HG03135 (cell line): ENCODE measurements around the gene NCAM2.

Experiments used
- ATAC-seq: cut with Tn5 transposase; IDR thresholded peaks from one replicate; pipeline ENCODE4 v1.9.1; 2021; ENCODE audit warnings: mild to moderate bottlenecking, moderate library complexity; ENCODE audit not compliant: unreplicated experiment

NCAM2 gene

GRCh38 chr21:21165063-21165645 lies 166.9 kb downstream of the NCAM2 start:
- no peak for ATAC-seq

GRCh38 chr21:21174676-21175075 lies 176.5 kb downstream of the NCAM2 start:
- ATAC-seq: no peak

DNA sequence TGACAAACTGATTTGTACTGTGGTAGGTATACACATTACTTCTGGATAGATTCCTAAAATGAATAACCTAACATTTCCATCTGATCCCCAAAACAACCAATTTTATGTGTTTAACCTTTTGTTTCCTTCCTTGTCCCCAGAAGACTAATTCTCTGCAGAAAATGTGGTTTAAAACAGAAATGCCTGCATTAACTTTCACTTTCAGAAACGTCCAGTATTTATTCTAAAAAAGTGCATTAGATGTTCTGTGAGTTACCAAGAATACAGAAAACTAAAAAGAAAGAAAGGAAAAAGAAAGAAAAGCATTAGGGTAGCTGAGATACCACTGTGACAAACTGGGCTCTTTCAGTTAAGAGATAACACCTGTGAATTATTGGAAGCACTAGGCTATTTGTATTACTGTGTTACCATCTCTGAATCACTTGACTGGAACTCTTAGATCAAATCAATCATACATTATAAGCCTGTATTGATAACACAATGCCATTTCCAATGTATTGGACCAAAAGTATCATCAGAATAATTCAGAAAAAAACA lies 177.7 kb downstream of the NCAM2 start:
- no peak for ATAC-seq

DNA sequence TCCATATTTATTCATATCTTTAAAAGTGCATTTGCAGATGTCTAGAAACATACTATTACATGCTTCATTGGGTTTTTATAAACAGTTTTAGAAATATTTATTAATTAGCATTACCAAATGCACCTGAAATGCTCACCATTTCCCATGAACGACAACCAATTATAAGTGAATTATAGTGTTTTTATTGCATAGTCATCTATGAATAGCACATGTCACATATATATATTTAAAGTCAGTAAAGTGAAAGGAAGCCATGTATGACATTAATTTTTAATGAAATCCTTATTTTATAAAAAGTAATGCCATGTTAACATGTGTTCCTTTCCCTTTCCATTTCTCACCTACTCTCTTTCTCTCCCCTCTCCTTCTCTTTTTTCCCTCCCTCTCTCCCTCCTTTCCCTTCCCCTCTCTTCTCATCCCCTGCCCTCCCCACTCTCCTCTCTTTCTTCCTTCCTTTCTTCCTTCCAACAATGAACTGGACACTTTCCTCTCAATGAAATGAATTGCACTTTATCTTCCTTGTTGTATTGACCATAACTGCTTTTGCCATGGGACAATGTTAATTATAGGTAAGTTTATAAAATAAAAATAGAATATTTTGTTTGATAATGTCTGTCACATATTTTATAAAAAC lies 179.3 kb downstream of the NCAM2 start:
- no peak for ATAC-seq

GRCh38 chr21:21179619-21180298 lies 181.6 kb downstream of the NCAM2 start:
- ATAC-seq: no peak

GRCh38 chr21:21182401-21183010 lies 184.3 kb downstream of the NCAM2 start:
- no peak for ATAC-seq

DNA sequence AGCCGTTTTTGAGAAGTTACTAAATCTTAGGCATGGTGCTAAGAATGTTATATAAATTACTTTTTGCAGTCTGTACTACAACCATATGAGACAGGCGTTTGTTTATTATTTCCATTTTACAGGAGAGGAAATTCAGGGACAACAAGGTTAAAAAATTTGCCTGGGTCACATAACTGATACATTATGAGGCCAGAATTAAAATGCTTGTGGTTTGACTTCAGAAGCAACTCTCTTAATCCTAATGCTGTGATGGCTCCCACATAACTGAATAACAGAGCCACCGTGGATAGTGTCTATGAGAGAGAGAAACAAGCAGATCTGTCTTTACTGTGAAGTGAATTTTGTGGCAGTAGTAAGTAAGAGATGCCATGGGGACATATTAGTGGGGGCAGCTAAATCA lies 184.9 kb downstream of the NCAM2 start:
- ATAC-seq: no peak

DNA sequence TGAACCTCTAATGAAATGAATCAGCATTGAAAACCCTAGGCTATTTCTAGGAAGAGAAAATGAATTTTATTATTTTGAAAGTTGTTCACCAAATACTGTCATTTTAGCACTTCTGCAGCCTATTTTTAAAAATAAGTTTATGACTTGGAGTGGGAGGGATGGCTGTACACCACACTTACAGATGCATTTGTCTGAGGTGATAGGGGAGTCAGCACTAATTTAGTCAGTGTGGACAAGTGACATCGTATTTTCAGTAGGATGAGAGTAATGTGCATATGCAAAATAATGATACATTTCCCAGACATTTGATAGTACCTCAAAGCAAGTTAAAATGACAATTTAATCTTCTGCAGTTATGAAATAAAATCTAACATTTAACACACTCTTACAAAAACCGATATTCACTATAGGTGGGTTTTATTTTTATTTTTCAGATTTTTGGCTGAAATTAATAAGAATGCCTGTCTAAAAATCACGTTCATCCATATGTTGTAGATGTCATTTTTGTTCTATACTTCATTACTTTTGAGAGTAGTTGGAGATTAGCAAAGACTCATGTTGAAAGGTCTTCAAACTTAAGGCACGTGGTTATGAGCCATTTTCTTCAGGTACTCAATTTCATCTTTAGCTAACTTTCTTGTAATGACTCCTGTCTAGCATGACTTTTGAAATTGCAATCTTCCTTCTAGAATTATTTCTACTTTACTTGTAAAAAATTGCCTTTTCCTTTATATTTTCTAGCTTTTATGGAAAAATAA lies 186.7 kb downstream of the NCAM2 start:
- ATAC-seq: no peak

- no peak for ATAC-seq
Measured at GRCh38 chr21:21187579-21187978, 189.4 kb downstream of the NCAM2 start.

- ATAC-seq: no peak
Measured at GRCh38 chr21:21188513-21189195, 190.4 kb downstream of the NCAM2 start.

DNA sequence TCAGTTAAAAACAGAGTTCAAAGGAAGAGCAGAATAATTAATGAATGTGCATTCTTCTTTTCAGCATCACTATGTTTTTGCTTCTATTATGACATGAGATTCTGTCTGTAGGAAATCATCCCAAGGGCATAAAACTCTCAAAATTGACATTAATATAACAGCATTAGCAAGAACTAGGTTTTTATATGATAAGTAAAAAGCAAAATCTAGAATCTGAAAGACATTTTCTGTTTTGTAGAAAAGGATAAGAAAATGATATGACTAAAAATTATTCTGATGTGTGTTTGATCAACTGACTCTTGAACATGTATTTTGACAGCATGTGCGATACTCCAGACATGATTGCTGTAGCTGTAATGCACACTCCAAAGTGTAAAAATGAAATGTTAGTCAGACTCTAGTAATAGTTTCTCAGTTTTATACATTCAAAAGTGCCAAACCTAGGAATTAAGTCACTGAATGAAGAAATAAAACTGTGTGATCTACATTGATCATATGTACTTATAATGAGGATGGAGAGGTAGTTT lies 197.3 kb downstream of the NCAM2 start:
- ATAC-seq: no peak

DNA sequence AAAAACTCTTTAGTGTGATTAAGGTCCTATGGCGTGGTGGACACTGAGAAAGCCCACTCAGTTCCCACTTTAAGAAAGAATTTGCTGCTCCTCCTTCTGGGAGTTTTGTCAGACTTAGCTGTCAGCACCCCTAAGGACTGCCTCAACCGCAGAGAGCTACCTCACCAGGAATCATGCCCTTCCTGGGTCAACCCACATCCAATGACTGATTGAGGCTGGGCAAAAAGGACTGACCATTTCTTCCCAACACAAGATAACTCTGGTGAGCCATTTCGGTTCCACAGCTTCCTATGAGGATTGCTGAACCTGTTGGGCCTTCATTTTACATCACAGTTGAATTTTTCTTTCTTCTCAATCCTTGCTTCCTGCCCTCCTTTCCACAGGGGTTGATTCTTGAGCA lies 197.9 kb downstream of the NCAM2 start:
- no peak for ATAC-seq

GRCh38 chr21:21196848-21197247 lies 198.6 kb downstream of the NCAM2 start:
- ATAC-seq: no peak

- no peak for ATAC-seq
Measured at GRCh38 chr21:21199342-21200102, 201.3 kb downstream of the NCAM2 start.

DNA sequence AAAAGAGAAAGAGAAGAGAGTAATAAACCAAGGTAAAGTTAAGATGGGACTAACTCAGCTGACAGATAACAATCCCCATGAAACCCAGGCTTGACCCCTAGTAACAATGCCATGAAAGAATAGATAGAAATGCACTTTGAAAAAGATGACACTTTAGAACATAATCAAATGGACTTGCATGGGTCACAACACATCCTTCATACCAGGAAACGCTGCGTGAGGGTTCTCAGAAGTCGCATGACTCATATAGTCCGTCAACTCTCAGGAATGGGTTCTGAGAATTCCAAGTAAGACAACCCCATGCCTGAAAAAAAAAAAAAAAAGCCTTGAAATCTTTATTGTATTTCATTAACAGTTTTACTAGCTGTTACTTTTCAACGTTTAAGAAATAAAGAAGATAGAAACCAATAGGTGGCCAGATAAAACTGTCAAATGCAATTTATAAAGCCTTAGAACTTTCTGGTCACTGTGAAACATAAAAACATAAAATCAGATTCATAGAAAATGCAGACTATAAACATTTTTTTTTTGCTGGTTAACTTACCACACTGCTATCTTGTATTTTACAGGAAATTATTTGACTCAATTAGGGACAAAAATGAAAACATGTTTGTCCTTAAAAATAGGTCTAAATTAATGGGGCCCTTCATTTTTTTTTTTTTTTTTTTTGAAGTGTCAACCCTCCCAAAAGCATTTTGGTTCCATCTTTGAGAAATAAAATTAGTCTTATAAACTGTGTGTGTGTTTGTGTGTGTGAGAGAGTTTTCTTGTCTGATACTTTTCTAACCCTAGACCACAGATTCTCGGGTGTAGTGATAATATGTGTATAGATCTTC lies 202.1 kb downstream of the NCAM2 start:
- no peak for ATAC-seq

DNA sequence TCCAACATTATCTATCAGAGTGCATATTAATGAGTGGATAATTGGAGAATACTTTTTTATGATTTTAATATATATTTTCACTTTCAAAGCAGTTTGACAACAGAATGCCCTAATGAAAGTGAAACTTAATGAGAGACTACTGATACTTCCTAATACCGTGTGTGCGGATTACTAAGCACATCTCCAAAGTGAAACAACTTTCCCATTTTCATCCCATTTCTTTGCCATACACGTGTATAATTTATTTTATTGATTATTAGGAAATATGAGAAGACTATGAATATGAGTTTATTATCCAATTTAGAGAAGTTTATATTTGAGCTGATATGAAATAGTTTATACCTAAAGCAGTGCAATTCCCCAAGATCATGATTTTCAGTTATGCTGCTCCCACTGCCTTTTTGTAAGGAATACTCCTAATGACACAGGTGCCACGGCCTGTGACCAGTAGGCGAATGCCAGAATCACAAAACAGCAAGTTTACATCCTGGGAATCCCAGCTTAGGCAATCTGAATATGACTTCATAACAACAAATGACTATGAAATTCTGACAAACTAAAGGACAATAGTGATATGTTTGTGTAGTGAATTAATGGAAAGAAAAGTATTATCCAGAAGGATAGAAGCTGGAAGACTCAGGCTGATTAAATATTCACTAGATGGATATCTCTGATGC lies 202.9 kb downstream of the NCAM2 start:
- ATAC-seq: no peak

DNA sequence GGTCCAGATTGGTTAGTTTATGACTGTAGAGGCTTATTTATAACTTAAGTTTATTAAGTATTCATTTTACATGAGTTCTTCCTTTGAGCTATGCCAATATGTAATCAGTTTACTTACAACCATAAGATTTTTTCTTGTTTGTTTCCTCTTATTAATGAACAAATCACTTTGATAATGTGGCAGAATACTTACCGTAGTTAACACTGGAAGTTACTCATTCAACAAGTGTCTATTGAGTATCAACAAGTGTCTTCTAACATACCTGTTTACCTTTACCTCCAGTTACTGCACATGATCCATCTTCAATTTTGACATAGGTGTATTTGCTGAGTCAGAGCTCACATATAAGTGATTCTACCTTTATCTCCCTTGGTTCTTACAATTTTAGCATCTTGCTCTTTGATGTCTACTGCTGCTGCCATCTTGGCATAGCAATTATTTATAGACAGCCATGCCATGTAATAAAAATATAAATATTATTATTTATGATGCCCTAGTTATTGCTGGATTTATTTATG lies 205.7 kb downstream of the NCAM2 start:
- no peak for ATAC-seq
